Right cardiac atrium (tissue), 5 donors: Measurements from ENCODE around the gene SHISA2. TPM values are rescaled to one million over a fixed set of nuclear protein-coding genes. Genes with fewer than 3 reads are reported as not detected.

Experiments
- ATAC-seq, 2 donors: fragments of 200-7000 bp; cut with Tn5 transposase; one replicate each; pipeline versions ENCODE4 v1.8.0 to v1.9.1; 2020; ENCODE audit warnings: moderate library complexity in 2 of 2, mild to moderate bottlenecking in 1 of 2
- DNase-seq, 3 donors: peaks; one replicate each; pipeline ENCODE4 v3.0.0-alpha.2; 2020
- H3K27ac ChIP-seq: one replicate; pipeline ENCODE4 v1.5.1; 2013; ENCODE audit warnings: mild to moderate bottlenecking, low read length, control low read depth, moderate library complexity
- H3K27me3 ChIP-seq: one replicate; pipeline ENCODE4 v1.6.1; 2013; ENCODE audit not compliant: control insufficient read depth, insufficient read depth
- H3K4me1 ChIP-seq: one replicate; pipeline ENCODE4 v1.6.1; 2013; ENCODE audit warnings: low read length; ENCODE audit not compliant: control insufficient read depth, insufficient read depth
- H3K4me3 ChIP-seq: one replicate; pipeline ENCODE4 v1.5.1; 2013; ENCODE audit warnings: low read length, control low read depth
- H3K9me3 ChIP-seq: one replicate; pipeline ENCODE4 v1.6.1; 2013; ENCODE audit warnings: low read length; ENCODE audit not compliant: control insufficient read depth
- WGBS: extraction: QIAGEN DNeasy Blood & Tissue Kit; methylation state at CpG from one replicate; pipeline ENCODE4 v1.1.7; 2013; 5-methylcytosine and 5-hydroxymethylcytosine counted together
- intact Hi-C, 4 donors: fragments of 100-400 bp; cut with DNase I; formaldehyde crosslinking; loops; one replicate each; pipeline versions ENCODE4 v1.11.0 to v1.14.0; 2022 to 2023
- polyA plus RNA-seq: library from polyadenylated mRNA; stranded (reverse); fragments of 200-250 nt; gene quantifications from one replicate; pipeline ENCODE4 v1.2.3, GENCODE V29; 2013
- total RNA-seq, 4 donors: library from RNA; stranded (reverse); fragmentation: NEBNext Ultra II Directional; extraction: Animal tissue kit (Norgen Biotek cat#: 25700); gene quantifications; one replicate each; pipeline ENCODE4 v1.2.1, GENCODE V29; 2021
- donor health status: healthy with polysubstance abuse.
- donor health status: DM: no; HTN: yes; CAD: no.
- donor health status: DM: no; HTN: no; CAD: no.
- donor health status: DM: no; HTN: yes; CAD: no; lungs with severe emphysema.
- donor health status: DM: yes; HTN: yes; CAD: no.

SHISA2 gene
- total and polyA plus RNA-seq, 5 donors = 0.07 to 0.34 (median 0.17) TPM; not detected in 1

- no peak for DNase-seq
- WGBS = 54% methylated on average over 4 of the region's 4 CpGs
- H3K4me1 ChIP-seq = no peaks in the 10 kb centered on the region
Observed at GRCh38 chr13:26048741-26049140, 3.1 kb downstream of the SHISA2 start.

GRCh38 chr13:26047040-26047439 is 4.8 kb downstream of the SHISA2 start:
- Histone ChIP-seq H3K4me3 (no peak overlapping the region), H3K4me1 (no peaks in the 10 kb centered on the region), H3K9me3 (no peaks in the 10 kb centered on the region), H3K27ac (no peak overlapping the region), H3K27me3 (no peaks in the 10 kb centered on the region)
- intact Hi-C loops = no loop called here
- ATAC-seq = no peak
- 97% methylated on average over 4 of the region's 4 CpGs for WGBS
- no peak for DNase-seq

More at GRCh38 chr13:26048741-26049140, 3.1 kb downstream of the SHISA2 start:
- intact Hi-C loops = no loop called here
- no peak overlapping the region for H3K27ac ChIP-seq
- ATAC-seq = no peak
- H3K4me3 ChIP-seq = no peak overlapping the region
- H3K9me3 ChIP-seq = no peaks in the 10 kb centered on the region
- H3K27me3 ChIP-seq = no peaks in the 10 kb centered on the region

GRCh38 chr13:26046639-26047038 is 5.2 kb downstream of the SHISA2 start:
- Histone ChIP-seq H3K27me3 (no peaks in the 10 kb centered on the region), H3K9me3 (no peaks in the 10 kb centered on the region), H3K4me1 (no peaks in the 10 kb centered on the region), H3K4me3 (no peak overlapping the region), H3K27ac (no peak overlapping the region)
- no peak for DNase-seq
- intact Hi-C loops = no loop called here
- 93% methylated on average over 16 of the region's 16 CpGs for WGBS
- no peak for ATAC-seq

GRCh38 chr13:26045142-26045541 is 6.7 kb downstream of the SHISA2 start:
- no peaks in the 10 kb centered on the region for H3K4me1 ChIP-seq
- DNase-seq (no peak), ATAC-seq (no peak)
- no peak overlapping the region for H3K27ac ChIP-seq
- WGBS = 77% methylated on average over 2 of the region's 2 CpGs
- H3K4me3 ChIP-seq = no peak overlapping the region
- intact Hi-C loops = no loop called here
- H3K9me3 ChIP-seq = no peaks in the 10 kb centered on the region
- H3K27me3 ChIP-seq = no peaks in the 10 kb centered on the region

- Histone ChIP-seq H3K27me3 (no peaks in the 10 kb centered on the region), H3K4me1 (no peaks in the 10 kb centered on the region), H3K27ac (no peak overlapping the region), H3K4me3 (no peak overlapping the region), H3K9me3 (no peaks in the 10 kb centered on the region)
- ATAC-seq (no peak), DNase-seq (no peak)
- intact Hi-C loops = no loop called here
- WGBS = 72% methylated on average over 1 of the region's 1 CpG
Observed at GRCh38 chr13:26042785-26043184, 9.0 kb downstream of the SHISA2 start.

- intact Hi-C loops = no loop called here
- Histone ChIP-seq H3K9me3 (no peaks in the 10 kb centered on the region), H3K27ac (no peak overlapping the region), H3K4me1 (no peaks in the 10 kb centered on the region), H3K27me3 (no peaks in the 10 kb centered on the region), H3K4me3 (no peak overlapping the region)
- 62% methylated on average over 3 of the region's 3 CpGs for WGBS
- ATAC-seq (no peak), DNase-seq (no peak)
Observed at GRCh38 chr13:26041444-26041843, 10.4 kb downstream of the SHISA2 start.

- Histone ChIP-seq H3K9me3 (no peaks in the 10 kb centered on the region), H3K4me1 (no peaks in the 10 kb centered on the region), H3K4me3 (no peak overlapping the region), H3K27ac (no peak overlapping the region), H3K27me3 (no peaks in the 10 kb centered on the region)
- DNase-seq = no peak
- no peak for ATAC-seq
- WGBS = 96% methylated on average over 8 of the region's 8 CpGs
- intact Hi-C loops = no loop called here
Observed at GRCh38 chr13:26038931-26039475, 12.8 kb downstream of the SHISA2 start.

GRCh38 chr13:26037302-26037701 is 14.5 kb downstream of the SHISA2 start:
- H3K4me3 ChIP-seq = no peak overlapping the region
- H3K4me1 ChIP-seq = no peaks in the 10 kb centered on the region
- H3K27ac ChIP-seq = no peak overlapping the region
- ATAC-seq (no peak), DNase-seq (no peak)
- H3K27me3 ChIP-seq = no peaks in the 10 kb centered on the region
- H3K9me3 ChIP-seq = no peaks in the 10 kb centered on the region
- intact Hi-C loops = no loop called here
- WGBS = 52% methylated on average over 2 of the region's 2 CpGs

GRCh38 chr13:26036383-26036782 is 15.4 kb downstream of the SHISA2 start:
- Histone ChIP-seq H3K4me1 (no peaks in the 10 kb centered on the region), H3K27me3 (no peaks in the 10 kb centered on the region), H3K27ac (no peak overlapping the region), H3K4me3 (no peak overlapping the region), H3K9me3 (no peaks in the 10 kb centered on the region)
- DNase-seq = no peak
- WGBS = 97% methylated on average over 4 of the region's 4 CpGs
- no peak for ATAC-seq
- intact Hi-C loops = no loop called here

- DNase-seq = no peak
- 88% methylated on average over 3 of the region's 3 CpGs for WGBS
- Histone ChIP-seq H3K27me3 (no peaks in the 10 kb centered on the region), H3K9me3 (no peaks in the 10 kb centered on the region), H3K27ac (no peak overlapping the region), H3K4me3 (no peak overlapping the region), H3K4me1 (no peaks in the 10 kb centered on the region)
- intact Hi-C loops = no loop called here
- ATAC-seq = no peak
Observed at GRCh38 chr13:26034018-26034417, 17.8 kb downstream of the SHISA2 start.

- Histone ChIP-seq H3K9me3 (no peaks in the 10 kb centered on the region), H3K4me1 (no peaks in the 10 kb centered on the region), H3K27ac (no peak overlapping the region), H3K27me3 (no peaks in the 10 kb centered on the region), H3K4me3 (no peak overlapping the region)
- no peak for ATAC-seq
- 91% methylated on average over 4 of the region's 4 CpGs for WGBS
- intact Hi-C loops = no loop called here
- DNase-seq = no peak
Observed at GRCh38 chr13:26030331-26030730, 21.5 kb downstream of the SHISA2 start.

GRCh38 chr13:26029581-26030136 is 22.2 kb downstream of the SHISA2 start:
- DNase-seq (no peak), ATAC-seq (no peak)
- Histone ChIP-seq H3K9me3 (no peaks in the 10 kb centered on the region), H3K4me1 (no peaks in the 10 kb centered on the region), H3K27ac (no peak overlapping the region), H3K27me3 (no peaks in the 10 kb centered on the region), H3K4me3 (no peak overlapping the region)
- intact Hi-C loops = no loop called here
- 93% methylated on average over 4 of the region's 4 CpGs for WGBS
